HG03521 (cell line): Measurements from ENCODE around the gene AFAP1.
A peak's percentile ranks its signal among the peaks of the same experiment; 100 is the strongest.

Source experiments
- ATAC-seq: cut with Tn5 transposase; IDR thresholded peaks from one replicate; pipeline ENCODE4 v1.9.1; 2021; ENCODE audit warnings: mild to moderate bottlenecking, moderate library complexity; ENCODE audit not compliant: unreplicated experiment

Gene AFAP1

DNA sequence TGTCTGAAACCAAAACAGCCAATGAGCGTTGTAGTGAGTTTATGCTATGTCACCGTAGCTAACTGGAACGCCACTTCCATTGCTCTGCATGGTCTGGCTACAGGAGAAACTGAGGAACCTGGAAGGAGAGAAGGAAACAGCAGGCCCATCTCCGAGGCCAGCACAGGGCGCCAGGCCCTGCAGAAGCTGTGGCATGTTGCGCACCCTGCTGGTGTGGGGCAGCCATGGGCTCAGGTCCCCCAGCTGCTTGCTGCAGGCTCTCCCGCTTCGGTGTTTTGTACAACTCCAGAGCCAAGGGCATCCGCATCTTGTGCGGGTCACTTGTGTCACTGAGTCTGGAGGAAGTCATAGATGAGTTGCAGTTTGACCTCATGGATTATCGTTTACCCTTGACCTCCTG lies 89.2 kb downstream of the AFAP1 start:
- no peak for ATAC-seq

DNA sequence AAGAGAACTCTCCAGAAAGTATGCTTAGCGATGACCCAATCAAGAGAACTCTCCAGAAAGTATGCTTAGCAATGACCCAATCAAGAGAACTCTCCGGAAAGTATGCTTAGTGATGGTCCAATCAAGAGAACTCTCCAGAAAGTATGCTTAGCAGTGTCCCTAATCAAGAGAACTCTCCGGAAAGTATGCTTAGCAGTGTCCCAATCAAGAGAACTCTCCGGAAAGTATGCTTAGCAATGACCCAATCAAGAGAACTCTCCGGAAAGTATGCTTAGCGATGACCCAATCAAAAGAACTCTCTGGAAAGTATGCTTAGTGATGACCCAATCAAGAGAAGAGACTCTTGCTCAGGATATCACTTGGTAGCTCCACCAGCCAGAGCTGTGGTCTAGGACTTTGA lies 92.5 kb downstream of the AFAP1 start:
- no peak for ATAC-seq

DNA sequence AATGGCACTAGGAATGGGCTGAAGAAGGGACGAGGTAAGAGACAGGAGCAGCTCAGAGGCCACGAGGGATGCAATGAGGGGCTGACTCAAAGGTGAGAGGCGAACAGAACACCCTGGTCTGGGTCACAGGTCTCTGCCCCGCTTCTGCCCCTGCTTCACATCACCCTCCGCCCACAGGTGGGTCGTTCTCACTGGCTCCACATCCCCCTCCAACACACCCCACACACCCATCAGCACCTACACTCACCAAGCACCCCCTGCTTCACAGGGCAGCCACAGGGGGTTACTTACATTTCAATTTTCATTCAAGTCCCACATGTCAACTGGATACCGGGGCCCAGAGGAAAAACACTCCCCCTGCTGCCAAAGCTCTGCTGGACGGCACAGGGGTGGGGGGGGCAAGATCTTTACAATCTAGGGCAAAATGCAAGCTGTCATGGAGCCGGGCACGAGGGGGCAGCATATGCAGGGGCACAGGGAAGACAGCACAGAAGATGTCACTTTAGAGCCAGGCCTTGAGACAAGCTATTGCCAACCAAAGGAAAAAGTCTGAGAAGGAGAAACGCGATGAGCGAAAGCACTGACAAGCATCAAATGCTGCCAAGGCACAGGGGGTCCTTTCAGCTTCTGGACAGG lies 94.0 kb downstream of the AFAP1 start:
- no peak for ATAC-seq

DNA sequence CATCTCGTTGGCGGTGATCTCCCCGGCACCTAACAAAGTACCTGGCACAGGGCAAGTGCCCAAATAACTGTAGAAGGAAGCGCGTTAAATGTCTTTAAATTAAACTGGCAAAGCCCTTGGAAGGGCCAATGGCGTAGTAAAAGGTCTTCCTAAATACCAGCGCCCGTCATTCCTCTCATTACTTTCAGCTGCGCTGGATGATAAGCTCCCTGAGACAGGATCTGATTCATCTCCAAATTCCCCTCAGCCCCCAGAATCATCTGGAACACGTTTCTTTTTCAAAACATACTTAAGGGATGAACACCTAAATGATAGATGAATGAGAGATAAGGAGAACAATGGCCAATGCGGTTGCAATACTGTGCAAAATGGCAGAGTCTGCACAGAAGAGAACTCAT lies 95.1 kb downstream of the AFAP1 start:
- no peak for ATAC-seq

DNA sequence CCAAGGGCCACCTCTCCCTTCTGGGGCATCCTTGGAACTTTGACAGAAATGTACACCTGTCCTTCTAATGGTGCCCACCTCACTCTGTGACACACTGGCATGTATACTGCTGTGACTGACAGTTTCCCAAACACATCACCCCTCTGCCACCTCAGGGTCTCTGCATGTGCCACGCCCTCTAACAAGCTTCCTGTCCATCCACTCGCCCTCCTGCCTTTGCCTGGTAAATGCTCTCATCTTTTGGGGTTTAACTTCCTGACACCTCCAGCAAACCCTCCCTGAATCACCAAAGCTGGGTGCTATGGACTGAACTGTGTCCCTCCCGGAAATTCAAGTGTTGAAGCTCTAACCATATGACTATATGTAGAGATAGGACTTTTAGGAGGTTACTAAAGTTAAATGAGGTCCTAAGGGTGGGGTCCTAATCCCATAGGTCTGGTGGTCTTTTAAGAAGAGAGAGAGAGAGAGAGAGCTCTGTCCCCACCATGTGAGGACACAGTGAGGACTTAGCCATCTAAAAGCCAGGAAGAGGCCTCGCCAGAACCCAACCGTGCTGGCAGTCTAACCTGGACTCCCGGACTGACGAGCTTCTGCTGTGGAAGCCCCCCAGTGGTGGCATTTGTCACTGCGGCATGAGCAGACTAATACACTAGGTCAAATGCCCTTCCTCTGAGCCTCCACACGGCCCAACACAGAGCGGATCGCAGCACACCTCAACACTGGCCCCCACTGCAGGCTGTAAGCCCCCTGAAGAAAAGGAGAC lies 95.6 kb downstream of the AFAP1 start:
- peak; percentile 56 for ATAC-seq

DNA sequence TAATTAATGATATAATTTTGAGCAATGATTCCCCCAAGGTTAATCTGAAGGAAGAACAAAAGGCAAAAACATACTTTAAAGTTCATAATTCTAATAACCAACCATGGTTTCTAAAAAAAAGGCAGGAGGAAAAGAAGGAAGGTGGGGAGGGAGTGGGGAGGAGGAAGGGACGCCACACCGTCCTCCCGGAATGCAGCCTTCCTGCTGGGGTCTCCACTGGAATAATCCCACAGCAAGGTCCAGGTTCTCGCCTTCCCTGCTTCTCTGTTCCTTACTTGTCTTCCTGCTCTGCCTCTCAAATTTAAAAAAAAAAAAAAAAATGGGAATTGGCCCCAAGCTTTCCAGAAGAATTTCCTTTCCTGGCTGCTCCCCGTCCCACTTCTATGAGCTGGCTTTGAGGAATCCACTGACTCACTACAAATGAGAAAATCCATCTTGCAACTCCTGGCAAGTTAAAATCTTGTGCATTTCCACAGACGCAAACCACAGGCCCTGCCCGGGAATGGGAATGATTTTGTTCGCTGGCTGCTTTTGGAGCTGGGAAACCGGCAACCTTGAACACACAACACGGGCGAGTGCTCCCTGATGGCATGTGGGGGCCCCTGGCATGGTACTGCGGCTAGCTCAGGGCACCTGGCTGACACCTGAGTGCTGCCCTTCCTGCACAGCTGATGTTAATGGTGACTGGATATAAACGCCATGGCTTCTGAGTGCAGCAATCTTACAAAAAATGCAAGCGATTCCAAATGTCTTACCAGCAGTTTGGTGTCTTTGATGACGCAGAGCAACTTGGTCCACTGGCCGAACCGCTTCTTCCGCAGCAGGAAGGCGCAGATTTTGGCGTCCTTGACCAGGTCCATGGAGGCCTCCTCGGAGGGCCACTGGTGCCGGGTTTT lies 97.0 kb downstream of the AFAP1 start:
- no peak for ATAC-seq

DNA sequence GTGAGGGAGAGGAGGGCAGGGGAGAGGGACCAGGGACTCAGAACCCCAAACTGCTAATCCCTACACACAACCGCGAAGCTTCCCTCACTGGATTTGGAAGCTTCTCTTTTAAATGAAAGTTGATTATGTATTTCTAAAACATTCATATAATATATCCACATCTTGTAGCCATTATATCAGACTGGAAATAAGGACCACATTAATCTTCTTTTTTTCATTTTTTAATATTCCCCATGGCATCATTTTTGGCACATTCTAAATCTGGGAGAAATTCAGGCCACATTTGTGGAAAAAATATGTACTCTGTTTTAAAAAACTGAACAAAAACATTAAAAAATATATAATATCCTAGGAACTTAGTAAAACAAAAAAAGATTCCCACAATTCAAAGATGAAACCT lies 97.8 kb downstream of the AFAP1 start:
- ATAC-seq = no peak

DNA sequence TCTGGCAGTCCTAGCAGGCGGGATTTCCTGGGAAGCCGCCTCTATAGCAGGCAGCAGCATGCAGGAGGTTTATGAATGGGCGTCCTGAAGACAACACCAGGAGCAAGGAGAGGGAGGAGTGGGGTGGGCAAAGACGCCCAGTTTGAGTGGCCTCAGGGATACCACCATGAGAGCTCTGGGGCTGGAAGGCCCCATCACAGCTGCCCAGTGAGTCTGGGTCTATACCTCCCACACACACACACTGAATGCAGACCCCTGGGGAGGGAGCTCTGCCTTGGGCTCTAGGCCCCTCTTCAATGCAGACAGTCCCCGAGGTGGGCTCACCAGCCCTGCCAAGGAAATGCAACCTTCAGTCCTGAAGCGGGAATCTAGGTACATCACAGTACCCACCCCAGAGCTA lies 98.6 kb downstream of the AFAP1 start:
- ATAC-seq = no peak

DNA sequence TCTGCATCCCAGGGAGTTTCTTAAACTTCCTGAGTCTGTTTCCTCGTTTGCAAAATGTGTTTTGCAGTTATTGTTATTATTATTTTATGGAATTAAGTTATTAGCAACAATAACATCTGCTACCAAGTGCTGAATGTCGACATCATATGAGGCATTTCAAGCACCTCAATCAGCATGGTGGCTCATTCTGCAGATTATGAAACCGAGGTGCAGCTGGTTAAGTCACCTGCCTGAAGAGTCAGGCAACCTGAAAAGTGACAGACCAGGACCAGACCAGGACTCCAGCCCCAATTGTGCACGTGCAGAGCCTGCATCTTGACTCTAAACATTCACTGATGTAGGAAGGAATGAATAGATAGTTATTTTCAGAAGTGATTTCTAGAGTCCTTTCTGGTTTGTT lies 99.8 kb downstream of the AFAP1 start:
- ATAC-seq = no peak

DNA sequence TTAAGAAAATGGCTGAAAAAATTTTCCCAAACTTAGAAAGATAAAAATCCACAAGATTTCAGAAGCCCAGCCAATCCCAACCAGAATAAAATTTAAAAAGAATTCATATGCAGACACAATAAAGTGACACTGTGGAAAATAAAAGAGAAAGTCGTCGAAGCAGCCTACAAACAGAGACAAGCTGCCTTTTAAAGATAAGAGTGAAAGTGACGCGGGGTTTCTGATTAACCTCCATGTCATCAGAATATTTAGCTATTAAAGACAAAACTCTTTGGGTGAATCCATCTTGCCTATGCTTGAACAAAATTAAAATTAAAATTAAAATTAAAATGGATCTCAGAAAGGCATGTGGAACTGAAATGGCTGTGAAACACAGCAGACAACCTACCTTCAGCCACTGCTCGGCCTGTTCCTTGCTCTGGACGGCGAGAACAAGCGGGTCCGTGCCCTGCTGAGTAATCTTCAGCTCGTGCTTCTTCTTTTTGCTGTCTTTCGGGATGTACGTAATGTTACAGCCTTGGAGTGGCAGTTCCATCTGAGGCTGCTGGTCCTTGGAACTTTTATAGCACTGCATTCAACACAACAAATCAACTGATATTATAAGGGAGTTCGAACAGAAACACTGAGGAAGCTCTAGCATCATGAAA lies 101.4 kb downstream of the AFAP1 start:
- no peak for ATAC-seq

DNA sequence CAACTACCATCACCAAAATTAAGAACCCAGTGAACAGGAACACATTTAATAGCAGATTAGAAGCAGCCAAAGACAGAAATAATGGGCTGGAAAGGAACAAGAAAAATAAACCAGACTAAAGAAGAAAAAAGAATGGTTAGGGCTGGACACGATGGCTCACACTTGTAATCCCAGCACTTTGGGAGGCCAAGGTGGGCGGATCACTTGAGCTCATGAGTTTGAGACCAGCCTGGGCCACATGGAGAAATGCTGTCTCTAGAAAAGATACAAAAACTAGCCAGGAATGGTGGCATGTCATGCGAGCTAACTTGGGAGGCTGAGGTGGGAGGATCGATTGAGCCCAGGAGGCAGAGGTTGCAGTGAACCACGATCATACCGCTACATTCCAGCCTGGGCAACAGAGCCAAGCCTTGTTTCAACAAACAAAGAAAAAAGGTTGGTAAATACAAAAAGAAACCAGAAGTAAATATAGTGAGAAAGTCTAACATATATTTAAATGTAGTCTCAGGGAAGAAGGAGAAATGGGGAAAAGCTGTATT lies 102.0 kb downstream of the AFAP1 start:
- no peak for ATAC-seq

DNA sequence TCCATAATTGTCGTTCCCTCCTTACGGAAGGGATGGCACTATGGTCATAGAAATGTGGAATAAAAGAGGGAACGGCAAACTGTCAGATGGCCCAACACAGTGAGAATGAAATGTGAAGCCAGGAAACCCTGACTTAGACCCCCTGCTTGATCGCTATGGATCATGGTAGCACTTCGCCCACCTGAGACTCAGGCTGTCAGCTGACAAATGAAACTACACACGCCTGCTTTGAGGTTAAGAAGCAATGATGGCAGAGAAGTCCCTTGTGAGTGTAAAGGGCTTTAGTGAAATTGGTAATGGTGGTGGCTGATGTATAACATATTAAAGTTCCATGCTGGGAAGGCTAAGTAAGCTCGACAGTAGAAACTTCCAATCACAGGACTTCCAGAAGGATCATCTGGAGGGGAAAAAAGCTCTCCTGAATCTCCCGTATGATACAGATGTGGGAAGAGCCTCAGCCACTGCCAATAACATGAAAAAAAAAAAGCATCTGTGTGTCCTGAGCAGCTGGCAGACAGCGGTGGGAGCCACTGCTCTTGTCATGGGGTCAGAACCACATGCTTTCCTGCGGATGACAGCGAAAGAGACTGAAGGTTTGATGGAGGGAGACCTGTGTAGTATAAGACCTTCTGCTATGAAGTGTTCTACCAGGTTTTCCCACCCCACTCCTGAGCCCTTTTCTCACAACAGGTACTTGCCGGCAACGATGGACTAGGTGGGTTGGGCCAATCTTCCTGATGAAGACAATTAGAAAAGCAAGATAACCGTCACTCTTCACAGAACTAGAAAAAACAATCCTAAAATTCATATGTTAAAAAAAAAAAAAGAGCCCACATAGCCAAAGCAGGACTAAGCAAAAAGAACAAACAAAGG lies 107.6 kb downstream of the AFAP1 start:
- no peak for ATAC-seq

DNA sequence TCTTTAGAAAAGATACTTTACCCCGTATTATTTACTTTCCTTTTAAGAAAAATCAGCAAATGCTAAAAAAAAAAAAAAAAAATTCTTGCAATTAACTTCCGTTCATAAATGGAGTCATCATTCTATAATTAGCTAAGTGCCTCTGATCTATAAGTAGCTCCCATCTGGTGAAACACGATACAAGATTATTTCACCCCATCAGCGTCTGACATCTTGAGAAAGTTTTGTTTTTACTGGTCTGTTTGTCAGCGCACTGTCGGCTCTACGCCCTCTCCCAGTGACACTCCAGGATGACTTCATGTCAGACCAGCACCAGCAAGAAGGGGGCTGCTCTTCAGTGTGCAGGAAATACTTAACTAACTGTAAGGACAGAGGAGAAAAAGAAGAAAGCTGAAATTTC lies 108.3 kb downstream of the AFAP1 start:
- ATAC-seq = no peak

DNA sequence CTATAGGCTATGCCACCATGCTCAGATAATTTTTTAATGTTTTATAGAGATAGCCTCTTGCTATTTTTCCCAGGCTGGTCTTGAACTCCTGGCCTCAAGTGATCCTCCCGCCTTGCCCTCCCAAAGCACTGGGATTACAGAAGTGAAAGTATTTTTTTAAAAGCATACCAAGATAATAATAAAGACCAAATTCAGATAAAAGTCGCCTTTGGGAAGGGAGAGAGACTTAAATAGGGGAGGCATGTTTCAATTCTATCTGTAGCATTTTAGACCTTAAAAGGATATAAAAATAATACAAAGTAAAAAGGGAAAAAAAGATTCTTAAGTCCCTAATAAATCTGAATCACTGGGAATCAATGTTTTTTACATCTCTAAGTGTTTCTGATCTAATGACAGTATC lies 108.9 kb downstream of the AFAP1 start:
- no peak for ATAC-seq

DNA sequence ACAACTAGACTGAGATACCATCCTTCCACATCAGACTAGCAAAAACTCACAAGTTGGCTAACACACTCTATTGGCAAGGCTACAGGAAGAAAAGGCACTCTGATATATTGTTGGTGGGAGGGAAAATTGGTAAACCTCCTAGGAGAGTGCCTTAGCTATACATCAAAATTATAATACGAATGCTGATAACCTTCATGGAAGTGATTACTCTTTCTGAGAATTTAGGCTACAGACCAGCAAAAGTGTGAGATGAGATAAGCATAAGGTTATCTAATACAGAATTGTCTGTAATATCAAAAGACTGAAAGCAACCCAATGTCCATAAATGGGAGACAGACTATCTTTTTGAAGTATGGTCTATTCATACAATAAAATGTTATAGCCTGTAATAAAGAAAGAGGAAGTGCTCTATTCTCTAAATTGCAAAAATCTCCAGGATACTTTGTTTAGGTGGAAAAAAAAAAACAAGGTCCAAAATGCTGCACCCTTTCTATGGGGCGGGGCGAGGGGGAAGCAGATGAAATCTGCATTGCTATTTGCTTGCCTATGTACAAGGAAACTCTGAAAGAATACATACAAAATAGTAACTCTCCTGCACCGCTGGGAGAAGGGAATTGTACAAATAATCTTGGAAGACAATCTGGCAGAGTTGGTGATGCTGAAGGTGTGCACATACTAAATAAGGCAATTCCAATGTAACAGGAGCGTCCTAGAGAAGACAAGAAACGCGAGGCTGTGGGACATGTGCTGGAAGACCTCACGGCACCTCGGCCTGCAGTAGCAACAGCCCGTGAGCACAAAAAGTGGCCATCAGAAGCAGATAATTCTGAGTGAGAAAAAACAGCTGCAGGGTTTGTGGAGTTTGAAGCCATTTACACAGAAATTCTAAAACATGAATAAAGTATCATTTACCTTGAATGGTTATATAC lies 109.7 kb downstream of the AFAP1 start:
- no peak for ATAC-seq

DNA sequence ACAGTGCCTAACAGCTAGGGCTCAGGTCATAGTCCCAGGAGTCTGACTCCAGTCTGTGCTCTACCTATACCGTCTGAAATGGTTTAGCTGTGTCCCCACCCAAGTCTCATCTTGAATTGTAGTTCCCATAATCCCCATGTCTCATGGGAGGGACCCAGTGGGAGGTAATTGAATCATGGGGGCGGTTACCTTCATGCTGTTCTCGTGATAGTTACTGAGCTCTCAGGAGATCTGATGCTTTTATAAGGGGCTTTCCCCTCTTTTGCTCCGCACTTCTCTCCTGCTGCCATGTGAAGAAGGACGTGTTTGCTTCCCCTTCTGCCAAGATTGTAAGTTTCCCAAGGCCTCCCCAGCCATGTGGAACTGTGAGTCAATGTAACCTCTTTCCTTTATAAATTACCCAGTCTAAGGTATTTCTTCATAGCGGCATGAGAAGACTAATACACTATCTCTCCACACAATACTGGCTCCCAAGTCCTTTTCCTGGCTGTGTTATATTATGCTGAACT lies 110.8 kb downstream of the AFAP1 start:
- ATAC-seq = no peak

DNA sequence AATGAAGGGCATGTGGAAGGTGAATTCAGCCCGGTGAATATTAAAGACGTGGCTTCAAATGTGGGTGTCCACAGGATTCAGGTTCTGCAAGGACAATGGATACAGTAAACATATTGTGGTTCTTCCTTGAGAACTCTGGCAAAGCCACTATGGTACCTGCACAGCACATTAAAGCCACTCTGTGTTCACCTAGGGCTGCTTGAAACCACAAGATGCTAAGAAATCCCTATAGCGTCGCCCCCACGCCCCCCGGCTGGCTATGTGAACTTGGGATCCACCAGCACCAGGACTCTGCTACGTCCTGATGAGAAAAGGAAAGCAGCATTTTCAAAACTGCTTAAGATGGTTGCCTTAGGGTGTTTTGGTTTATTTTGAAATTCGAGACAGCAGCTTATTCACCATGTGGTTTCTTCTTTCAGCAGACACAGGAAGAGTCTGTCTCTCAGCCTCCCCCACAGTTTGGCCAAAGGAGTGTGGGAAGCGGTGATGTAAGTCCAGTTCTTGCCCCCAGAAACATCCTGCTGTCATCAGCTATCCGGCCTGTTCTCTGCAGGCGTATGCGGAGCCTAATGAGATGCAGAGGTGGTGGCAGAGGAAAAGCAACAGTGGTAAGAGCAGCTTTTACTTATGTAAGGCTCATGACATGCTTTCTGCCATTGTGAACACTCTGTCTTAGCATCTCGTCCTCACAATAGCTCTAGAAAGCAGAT lies 111.5 kb downstream of the AFAP1 start:
- ATAC-seq = no peak

DNA sequence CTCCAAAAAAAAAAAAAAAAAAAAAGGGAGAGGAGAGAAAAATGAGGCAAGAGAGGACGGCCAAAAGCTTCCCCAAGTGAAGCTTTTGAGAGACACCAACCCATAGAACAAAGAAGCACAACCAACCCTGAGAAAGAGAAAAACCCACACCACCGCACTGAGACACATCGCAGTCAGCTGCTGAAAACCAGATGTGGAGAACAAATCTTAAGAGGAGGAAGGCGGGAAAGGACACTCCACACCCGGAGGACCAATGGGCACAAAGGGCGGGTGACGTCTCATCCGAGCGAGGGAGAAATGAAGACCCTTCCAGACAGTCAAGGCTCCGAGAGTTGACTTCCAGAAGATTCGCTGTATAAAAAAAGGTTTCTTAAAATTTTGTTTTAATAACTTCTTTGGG lies 112.1 kb downstream of the AFAP1 start:
- no peak for ATAC-seq
